Tibial artery (tissue), 4 donors: ENCODE measurements around the gene SUV39H2.

Experiments used
- DNase-seq, 2 donors: peaks; one replicate each; pipeline ENCODE4 v3.0.0-alpha.2; 2019
- H3K27ac ChIP-seq, 2 donors: fragments of 200-600 bp; sonication (generic) in 1 of 2; 1 replicate in 1 of 2; 2 replicates in 1 of 2; pipeline ENCODE4 v1.5.1; 2018 to 2019; ENCODE audit warnings: mild to moderate bottlenecking in 1 of 2
- H3K27me3 ChIP-seq, 2 donors: fragments of 200-600 bp; sonication (generic) in 1 of 2; one replicate each; pipeline versions ENCODE4 v1.5.1 to v1.6.0; 2016 to 2019
- H3K36me3 ChIP-seq, 3 donors: fragments of 200-600 bp; sonication (generic) in 2 of 3; one replicate each; pipeline ENCODE4 v1.5.1; 2016 to 2019; ENCODE audit warnings: mild to moderate bottlenecking in 2 of 3
- H3K4me1 ChIP-seq, 4 donors: fragments of 200-600 bp; sonication (generic) in 2 of 4; 1 replicate in 3 of 4; 2 replicates in 1 of 4; pipeline ENCODE4 v1.5.1; 2016 to 2019
- H3K4me3 ChIP-seq, 2 donors: fragments of 200-600 bp; sonication (generic) in 1 of 2; 1 replicate in 1 of 2; 2 replicates in 1 of 2; pipeline ENCODE4 v1.5.1; 2018 to 2019; ENCODE audit warnings: mild to moderate bottlenecking in 2 of 2
- H3K9me3 ChIP-seq, 3 donors: fragments of 200-600 bp; sonication (generic) in 1 of 3; one replicate each; pipeline ENCODE4 v1.5.1; 2016 to 2019
- CTCF ChIP-seq, 2 experiments: fragments of 200-600 bp in 1 of 2; fragments of 450-650 bp in 1 of 2; IDR thresholded peaks; one replicate each; pipeline ENCODE4 v1.5.1; 2017 to 2019; ENCODE audit warnings: antibody characterized with exemption in 2 of 2, mild to moderate bottlenecking in 1 of 2, moderate library complexity in 1 of 2
- intact Hi-C: fragments of 100-400 bp; cut with DNase I; formaldehyde crosslinking; loops from one replicate; pipeline ENCODE4 v1.15.0; 2023; ENCODE audit warnings: low total_unique reads

SUV39H2 gene

GRCh38 chr10:14924013-14924412, 45.3 kb downstream of the SUV39H2 start:
- Histone ChIP-seq H3K27me3 (no peaks in the 10 kb centered on the region), H3K4me1 (no peaks in the 10 kb centered on the region), H3K27ac (no peak overlapping the region), H3K9me3 (no peaks in the 10 kb centered on the region), H3K36me3 (peaks cover 52 to 91% (median 82%) of the 10 kb centered on the region in 3 donors), H3K4me3 (no peak overlapping the region)
- TF ChIP-seq CTCF (IDR thresholded peaks at IDR 0.05) = no peak
- no peak for DNase-seq
- intact Hi-C loops = no loop called here

GRCh38 chr10:14925268-14925667, 46.6 kb downstream of the SUV39H2 start:
- no peaks in the 10 kb centered on the region for H3K27me3 ChIP-seq
- no peak overlapping the region for H3K4me3 ChIP-seq
- no peaks in the 10 kb centered on the region for H3K4me1 ChIP-seq
- H3K36me3 ChIP-seq = peaks cover 46 to 91% (median 80%) of the 10 kb centered on the region in 3 donors
- H3K9me3 ChIP-seq = no peaks in the 10 kb centered on the region
- intact Hi-C loops = no loop called here
- DNase-seq = no peak
- H3K27ac ChIP-seq = no peak overlapping the region
- TF ChIP-seq CTCF (IDR thresholded peaks at IDR 0.05) = no peak

- Histone ChIP-seq H3K27me3 (no peaks in the 10 kb centered on the region), H3K4me1 (no peaks in the 10 kb centered on the region), H3K4me3 (no peak overlapping the region), H3K36me3 (peaks cover 48 to 91% (median 80%) of the 10 kb centered on the region in 3 donors), H3K9me3 (no peaks in the 10 kb centered on the region), H3K27ac (no peak overlapping the region)
- intact Hi-C loops = no loop called here
- no peak for TF ChIP-seq CTCF (IDR thresholded peaks at IDR 0.05)
- no peak for DNase-seq
Measured at GRCh38 chr10:14926061-14926470, 47.4 kb downstream of the SUV39H2 start.

- intact Hi-C loops = no loop called here
- TF ChIP-seq CTCF (IDR thresholded peaks at IDR 0.05) = no peak
- Histone ChIP-seq H3K9me3 (no peaks in the 10 kb centered on the region), H3K27ac (no peak overlapping the region), H3K4me3 (no peak overlapping the region), H3K4me1 (no peaks in the 10 kb centered on the region), H3K27me3 (no peaks in the 10 kb centered on the region), H3K36me3 (peaks cover 52 to 91% (median 80%) of the 10 kb centered on the region in 3 donors)
- DNase-seq = no peak
Measured at GRCh38 chr10:14926722-14927416, 48.2 kb downstream of the SUV39H2 start.

GRCh38 chr10:14930610-14931009, 51.9 kb downstream of the SUV39H2 start:
- Histone ChIP-seq H3K9me3 (no peaks in the 10 kb centered on the region), H3K36me3 (peaks cover 73 to 98% (median 89%) of the 10 kb centered on the region in 3 donors), H3K4me1 (no peaks in the 10 kb centered on the region), H3K27me3 (no peaks in the 10 kb centered on the region), H3K4me3 (no peak overlapping the region), H3K27ac (no peak overlapping the region)
- no peak for DNase-seq
- intact Hi-C loops = no loop called here
- no peak for TF ChIP-seq CTCF (IDR thresholded peaks at IDR 0.05)
